RKO (cell line): ENCODE data around the gene SDK2.
A peak's percentile ranks its signal among the peaks of the same experiment; 100 is the strongest.

Experiments
- DNase-seq: peaks from one replicate; pipeline ENCODE4 v3.0.0-alpha.2; 2016; ENCODE audit warnings: low spot score

The SDK2 gene

DNA sequence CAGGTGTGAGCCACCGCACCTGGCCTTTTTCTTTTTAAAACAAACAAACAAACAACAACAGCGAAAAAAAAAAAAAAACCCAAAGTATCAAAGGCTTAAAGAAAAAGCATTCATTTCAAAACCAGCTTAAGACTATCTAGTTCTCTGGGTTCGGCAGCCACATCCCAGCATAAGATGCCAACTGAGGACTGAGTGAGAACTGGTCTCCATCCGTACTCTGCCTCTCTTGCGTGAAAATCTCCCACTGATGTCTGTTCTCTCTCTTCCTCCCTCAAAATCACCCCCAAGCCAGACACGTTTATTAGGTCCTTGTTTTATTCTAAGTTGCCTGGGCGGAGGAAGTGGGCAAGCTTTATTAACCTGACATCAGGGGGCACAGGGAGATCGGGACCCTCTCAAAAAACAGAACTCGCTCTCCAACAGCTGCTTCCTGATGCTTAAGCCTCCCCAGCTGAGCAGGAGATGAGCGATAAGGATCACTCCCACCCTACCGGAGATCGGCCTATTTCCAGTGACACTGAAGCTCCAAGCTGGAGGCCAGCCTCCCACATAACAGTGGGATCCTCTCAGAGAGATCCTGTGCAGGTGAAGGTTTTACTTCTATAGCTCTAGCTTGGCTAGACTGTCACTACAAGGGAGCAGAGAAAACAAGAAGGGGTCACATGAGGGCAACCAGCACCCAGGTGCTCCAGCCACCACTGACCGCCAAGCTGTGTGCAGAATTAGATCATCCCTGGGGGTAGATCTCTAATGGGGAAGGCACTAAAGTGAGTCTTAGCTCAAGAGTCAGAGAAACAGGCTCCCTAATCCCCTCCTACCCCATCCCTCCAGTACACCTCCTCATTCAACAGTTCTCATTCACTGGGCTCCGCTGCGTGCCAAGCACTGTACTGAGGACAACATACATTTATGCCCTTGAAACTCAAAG is 346.0 kb downstream of the SDK2 start:
- DNase-seq, result no peak

DNA sequence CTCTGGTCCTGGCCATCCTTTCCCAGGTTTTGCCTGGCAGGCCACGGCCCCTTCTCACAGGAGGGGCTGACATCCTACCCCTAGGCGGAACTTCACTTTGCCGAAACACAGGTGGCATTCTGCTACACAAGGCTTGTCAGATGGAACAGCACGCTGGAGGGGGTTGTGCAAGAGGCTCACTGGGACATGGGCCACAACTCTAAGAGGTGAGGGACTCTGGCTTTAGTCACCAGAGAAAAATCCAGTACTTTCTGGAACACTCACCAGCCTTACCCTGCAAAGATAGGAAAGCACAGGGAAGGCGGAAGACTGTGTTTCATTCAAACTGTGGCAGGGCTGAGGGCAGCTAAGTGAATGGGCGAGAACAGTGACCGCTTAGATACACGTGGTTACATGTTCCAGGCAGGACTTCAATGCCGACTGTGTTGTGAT is 350.7 kb downstream of the SDK2 start:
- DNase-seq, result no peak

DNA sequence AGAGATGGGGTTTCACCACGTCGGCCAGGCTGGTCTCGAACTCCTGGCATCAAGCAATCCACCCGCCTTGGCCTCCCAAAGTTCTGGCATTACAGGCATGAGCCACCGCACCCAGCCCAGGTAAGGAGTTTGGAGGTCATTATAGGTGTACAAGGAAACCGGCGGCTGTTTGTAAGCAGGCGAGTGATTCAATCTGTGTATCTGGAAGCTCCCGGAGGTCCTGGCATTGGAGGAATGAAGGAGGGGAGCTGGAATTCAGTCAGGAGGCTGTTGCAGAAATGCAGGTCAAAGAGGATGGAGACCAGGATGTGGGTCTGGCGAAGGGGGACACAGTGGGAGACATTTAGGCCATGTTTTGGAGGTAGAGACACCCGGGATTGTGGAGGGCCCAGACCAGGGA is 351.2 kb downstream of the SDK2 start:
- no peak for DNase-seq

DNA sequence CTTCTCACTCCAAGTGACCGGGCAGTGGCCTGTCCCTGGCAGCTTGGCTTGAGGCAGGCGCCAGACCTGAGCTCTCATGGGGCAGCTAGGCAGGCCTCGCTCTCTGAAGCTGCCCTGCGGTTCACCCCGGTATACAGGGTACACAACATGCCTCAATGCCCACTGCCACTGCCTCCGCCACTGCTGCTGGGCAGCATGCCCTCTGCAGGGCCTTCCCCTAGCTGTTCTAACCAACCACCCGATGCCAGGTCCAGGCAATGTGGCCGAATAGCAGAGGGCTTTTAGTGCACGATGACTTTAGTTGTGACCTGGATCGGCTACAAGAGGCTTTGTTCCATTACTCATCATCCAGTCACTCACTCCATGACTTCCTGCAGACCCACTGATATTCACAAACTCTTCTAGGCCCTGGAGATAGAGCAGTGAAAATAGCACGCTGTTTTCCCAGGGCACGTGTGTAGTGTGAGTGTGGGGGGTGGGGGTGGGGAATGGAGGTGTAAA is 352.2 kb downstream of the SDK2 start:
- peak; percentile 81 for DNase-seq

DNA sequence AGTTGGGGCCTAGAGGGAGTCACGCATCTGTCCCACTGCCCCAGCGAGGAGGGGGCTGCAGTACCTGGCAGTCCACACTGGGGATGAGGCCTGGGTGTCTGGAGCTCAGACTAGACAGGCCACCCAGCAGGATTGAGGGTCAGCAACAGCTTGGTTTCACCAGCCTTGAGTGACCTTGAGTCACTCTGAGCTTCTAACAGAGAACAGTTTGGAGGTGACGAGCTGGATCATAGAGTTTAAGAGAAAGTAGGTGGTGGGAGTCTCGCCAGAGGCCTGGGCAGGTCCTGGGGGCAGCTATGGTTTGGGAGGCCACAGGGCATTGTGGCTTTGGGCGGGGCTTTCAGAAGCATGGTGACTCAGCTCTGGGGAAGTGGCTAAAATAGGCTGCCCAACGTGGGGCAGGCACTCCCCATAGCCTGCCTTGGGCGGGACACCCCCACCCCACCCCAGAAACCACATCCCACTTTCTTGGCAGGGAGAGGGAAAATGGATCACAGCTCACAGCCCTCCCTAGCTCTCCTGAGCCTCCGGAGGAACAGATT is 352.9 kb downstream of the SDK2 start:
- peak; percentile 32 for DNase-seq

DNA sequence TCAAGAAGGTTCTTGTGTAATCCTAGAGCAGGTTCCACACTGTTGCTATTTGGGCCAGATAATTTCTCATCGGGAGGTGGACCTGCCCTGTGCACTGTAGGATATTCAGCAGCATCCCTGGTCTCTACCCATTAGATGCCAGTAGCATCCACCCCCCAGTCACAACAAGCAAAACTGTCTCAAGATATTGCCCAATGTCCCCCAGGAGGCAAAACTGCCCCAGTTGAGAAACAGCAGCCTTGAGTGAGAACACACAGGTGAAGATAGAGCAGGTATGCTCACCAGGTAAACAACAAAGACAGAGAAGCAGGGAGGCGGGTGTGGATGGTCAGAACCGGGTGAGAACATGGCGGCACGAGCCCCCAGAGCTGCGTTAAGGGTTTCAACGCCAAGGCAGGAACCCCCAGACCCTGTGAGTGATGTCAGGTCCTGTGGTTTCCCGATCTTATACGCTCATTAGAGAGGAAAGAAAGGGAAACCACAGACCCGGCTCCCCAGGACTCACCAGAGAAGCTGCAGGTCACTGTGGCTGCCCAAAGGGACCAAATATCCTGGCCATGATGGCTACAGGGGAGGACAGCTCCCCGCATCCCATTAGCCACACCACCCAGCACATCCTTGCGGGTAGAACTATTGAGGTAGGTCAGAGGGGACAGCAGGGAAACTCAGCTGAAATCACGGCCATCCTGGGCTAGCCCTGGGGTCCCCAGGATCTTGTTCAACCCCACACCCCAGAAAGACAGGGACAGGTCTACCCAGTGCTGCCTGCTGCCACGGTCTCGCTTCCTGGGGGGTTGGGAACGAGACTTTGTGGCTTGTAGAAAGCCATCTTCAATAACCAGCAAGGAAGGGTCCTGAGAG is 353.6 kb downstream of the SDK2 start:
- DNase-seq, result no peak

DNA sequence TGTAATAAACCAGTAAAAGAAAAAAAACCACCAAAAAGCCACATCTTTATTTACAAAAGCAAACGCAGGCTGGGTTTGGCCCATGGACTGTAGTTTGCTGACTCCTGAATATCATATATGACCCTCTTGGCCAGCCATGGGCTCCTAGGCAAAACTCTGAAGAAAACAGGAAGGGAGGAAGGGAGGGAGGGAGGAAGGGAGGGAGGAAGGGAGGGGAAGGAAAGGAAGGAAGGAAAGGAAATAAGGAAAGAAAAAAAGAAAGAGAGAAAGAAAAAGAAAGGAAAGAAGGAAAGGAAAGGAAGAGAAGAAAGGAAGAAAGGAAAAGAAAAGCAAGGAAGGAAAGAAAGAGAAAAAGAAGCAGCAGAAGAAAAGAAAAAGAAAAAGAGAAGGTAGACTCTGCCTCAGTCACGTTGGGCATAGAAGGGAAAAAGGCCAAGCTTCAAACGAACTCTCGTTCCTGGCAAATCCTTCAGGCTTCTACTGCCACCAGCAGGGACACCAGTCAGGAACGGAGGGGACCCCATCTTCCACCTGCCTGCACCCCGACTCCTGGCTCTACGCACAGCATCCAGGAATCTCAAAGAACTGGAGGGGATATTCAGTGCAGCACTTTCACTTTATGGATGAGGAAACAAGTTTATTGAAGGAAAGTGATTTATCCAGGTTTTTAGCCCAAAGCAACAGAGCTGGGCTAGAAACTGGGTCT is 354.5 kb downstream of the SDK2 start:
- no peak for DNase-seq

DNA sequence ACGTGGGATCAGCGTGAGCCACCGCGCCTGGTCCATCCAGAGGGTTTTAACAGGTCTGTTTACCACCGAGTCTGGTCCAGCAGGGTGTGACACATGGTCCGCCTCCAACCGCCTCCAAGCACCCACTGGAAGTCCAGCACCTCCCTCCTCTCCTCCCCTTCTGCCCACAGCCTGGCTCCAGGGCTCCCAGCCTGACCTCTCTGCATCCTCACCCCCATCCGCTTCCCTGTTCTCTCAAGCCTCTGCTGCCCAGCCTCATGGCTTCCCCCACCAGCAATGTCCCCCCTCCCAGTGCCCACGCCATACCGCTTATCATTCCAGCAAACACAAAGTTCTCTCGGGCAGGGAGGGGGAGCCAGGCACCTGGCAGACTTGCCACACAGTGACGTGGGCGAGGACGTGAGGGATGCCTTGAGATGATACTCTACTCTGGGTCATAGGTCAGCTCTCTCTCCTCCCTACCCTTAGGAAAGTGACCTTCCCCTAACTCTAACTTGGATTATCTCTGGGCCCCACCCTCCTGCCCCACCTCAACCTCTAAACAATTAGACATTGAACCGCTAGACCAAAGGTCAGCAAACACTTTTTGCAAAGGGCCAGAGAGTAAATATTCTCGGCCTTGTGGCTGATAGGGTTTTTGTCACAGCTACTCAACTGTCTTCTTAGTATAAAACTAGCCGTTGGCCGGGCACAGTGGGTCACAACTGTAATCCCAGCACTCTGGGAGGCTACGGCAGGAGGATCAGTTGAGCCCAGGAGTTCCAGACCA is 355.5 kb downstream of the SDK2 start:
- DNase-seq, result no peak

DNA sequence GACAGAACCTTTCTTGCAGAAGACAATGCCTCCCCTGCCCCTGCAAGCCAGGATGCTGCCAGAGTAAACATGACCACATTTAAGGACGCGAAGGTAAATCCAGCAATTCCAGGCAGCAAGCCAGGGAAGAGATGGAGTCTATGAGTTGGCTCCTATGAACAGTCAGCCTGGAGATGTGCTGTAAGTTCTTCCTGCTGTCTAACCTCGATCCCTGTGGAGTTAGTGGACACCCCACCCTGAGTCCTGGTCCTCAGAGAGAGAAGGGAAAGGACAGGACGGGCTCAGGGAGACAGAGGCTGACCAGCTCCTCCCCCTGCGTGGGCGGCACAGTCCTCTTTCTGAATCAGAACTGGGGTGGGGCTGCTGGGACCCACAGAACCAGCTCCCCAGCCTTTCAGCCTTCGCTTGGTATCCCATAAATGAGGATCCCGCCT is 357.4 kb downstream of the SDK2 start:
- DNase-seq, result no peak

DNA sequence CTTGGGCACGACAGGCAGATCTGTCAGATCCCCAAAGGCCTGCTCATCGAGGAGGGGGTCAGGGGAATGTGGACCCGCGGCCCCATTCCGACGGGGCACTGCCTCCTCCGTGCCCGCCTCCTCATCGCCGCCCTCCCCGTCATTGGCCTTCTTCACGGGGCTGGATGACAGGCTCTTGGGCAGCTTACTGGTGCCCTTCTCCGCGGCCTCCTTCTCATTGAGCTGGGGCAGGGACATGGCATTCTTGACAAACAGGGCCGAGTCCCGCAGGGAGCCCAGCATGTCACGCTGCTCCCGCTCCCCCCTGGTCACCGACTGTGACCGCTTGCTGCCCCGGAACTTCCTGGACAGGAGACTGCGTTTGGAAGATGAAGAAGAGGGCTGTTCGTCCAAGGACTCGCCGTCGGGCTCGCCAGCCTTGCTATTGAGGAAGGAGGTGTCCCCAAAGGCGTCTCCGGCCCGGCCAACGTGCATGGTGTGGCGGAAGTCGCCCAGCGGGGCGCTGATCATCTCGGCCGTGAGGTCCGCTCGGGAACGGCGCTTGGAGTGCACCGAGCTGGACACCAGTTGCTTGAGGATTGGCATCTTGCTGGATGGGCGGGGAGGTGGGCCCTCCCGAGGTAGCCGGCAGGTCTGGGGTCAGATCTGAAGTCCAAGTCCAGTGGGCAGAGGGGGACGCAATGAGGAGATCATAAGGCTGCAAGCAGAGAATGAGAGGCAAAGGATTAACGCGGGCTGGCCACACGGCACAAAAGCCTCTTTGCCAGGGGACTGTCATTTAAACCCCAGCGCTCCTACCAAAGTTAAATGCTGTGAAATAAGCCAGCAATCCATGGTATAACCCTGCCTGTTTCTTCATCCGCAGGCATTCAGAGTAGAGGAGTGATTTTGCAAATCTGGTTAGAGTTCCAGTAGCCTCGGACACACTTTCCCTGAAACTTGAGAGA is 358.1 kb downstream of the SDK2 start:
- no peak for DNase-seq

DNA sequence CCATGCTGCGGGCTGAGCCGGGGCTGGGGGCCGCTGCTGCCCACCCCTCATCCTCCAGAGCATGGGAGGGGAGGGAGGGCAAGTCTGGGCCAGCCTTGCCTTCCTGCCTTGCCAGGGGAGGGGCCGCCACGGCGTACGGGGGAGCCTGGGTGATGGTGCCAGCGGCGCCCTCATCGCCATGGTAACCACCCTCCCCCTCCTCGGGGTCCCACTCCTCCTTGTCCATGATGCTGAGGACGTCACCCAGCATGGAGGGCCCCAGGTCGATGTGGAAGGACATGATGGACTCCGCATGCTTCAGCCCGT is 358.7 kb downstream of the SDK2 start:
- DNase-seq, result no peak

DNA sequence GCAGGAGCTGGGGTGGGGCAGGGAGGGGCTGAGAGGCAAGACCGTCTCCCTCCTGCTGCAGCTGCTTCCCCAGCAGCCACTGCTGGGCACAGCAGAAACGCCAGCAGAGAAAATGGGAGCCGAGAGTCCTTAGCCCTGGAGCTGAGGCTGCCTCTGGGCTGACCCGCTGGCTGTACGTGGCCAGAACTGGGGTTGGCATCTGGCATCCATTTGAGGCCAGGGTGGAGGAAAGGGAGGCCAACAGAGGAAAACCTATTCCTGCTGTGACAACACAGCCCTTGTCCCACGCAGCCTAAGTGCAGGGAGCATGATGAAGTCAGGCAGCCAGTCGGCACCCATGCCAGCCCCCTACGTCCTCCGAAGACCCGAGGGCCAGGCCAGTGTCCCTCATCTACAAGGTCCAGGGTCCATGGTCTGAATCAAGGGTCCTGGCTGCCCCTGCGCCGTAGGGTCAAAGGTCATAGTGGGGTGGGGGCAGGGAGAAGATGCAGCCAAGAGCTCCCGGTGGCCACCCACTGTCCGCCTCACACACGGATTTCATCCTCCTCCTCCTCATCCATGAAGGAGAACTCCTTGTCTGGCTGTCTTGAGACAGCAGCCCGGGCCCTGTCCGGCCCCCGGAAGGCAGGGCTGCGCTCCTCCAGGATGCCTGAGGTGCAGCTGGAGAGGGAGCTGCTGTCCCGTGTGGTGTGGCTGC is 359.2 kb downstream of the SDK2 start:
- DNase-seq, result no peak
